Measurements from ENCODE around the gene IFNLR1. TPM values are rescaled to one million over a fixed set of nuclear protein-coding genes. Genes with fewer than 3 reads are reported as not detected.

Gene IFNLR1
- total RNA-seq, 4 donors from 2014 or later: 2.0 to 7.4 (median 5.0) TPM

DNA sequence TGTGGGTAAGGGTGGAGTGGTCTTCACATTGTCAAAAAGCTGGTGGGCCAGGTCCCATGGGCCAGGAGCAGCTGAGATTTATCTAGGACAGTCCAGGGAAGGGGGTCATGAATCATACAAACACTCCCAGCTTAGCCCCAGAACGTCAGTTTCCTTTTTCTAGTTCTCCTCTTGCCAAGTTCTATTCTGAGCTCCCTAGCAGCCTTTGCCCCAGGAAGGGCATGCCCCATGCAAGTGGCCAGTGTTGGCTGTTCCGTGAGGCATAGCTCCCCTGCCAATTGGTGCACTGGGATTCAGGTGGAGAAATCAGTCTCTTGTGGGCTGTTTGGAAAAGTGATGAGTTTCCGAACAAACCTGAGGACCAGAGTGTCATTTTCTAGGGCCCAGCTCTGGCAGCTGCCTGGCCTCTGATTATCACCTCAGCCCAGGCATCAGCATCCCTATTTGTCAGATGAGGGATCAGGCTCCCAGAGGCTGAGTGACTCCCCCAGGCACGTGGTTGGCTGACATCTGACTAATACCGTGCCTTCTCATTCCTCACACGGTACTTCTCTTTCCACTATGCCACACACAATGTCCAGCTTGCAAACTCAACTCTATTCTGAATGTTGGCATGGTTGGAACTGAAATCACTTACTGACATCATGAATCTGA lies 60.9 kb downstream of the IFNLR1 start:
- DNase-seq (peak; percentile 71 to 72), ATAC-seq (peak; percentile 85 to 90)
- in situ Hi-C loops (cut with MboI; ENCODE audit: low sequenced_read_pairs in 4 of 4): no loop called here
- Histone ChIP-seq H3K27me3 (no peaks in the 10 kb centered on the region), H3K36me3 (no peaks in the 10 kb centered on the region), H3K4me1 (peaks cover 11 to 18% of the 10 kb centered on the region in 2 donors), H3K9me3 (no peaks in the 10 kb centered on the region), H3K4me3 (no peak overlapping the region), H3K27ac (peak overlapping the region; percentile 74 to 87 (median 84))
- intact Hi-C loops (cut with DNase I; ENCODE audit: low total_unique reads): no loop called here
- TF ChIP-seq POLR2A (IDR thresholded peaks at IDR 0.05): peak in 1 of 2 donors; percentile 38
- no peak for TF ChIP-seq CTCF (IDR thresholded peaks at IDR 0.05 in 4 of 5, conservative IDR thresholded peaks at IDR 0.05 in 1 of 5)

- DNase-seq: no peak
These were observed 61.6 kb downstream of the IFNLR1 start for GRCh38 chr1:24125456-24125855.

DNA sequence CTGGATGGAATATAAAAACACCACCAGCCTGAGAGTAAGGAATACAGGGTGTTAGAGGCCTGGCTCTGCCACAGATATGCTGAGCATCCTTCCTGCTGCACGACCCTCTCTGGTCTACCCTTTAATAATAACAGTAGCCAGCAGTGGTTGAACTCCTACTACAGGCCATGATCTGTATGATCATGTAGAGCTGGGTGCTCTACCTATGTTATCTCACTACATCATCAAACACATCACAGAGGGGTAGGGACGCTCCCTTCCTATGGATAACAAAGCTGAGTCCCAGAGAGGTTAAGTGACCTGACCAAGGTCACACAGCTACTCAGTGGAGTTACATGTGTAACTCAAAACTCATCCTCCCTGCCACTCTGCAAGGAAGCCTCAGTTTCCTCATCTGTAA lies 62.1 kb downstream of the IFNLR1 start:
- Histone ChIP-seq H3K4me1 (peaks cover 15 to 27% of the 10 kb centered on the region in 2 donors), H3K27ac (peak overlapping the region; percentile 74 to 87 (median 84)), H3K36me3 (no peaks in the 10 kb centered on the region), H3K4me3 (no peak overlapping the region), H3K9me3 (no peaks in the 10 kb centered on the region), H3K27me3 (no peaks in the 10 kb centered on the region)
- ATAC-seq (no peak), DNase-seq (no peak)
- intact Hi-C loops (cut with DNase I; ENCODE audit: low total_unique reads) (no loop called here), in situ Hi-C loops (cut with MboI; ENCODE audit: low sequenced_read_pairs in 4 of 4) (no loop called here)
- TF ChIP-seq POLR2A (IDR thresholded peaks at IDR 0.05) (no peak), CTCF (IDR thresholded peaks at IDR 0.05 in 4 of 5, conservative IDR thresholded peaks at IDR 0.05 in 1 of 5) (no peak)

More at GRCh38 chr1:24125456-24125855, 61.6 kb downstream of the IFNLR1 start:
- Histone ChIP-seq H3K4me3 (no peak overlapping the region), H3K36me3 (no peaks in the 10 kb centered on the region), H3K9me3 (no peaks in the 10 kb centered on the region), H3K27ac (peak overlapping the region; percentile 74 to 87 (median 84)), H3K4me1 (peaks cover 11 to 22% of the 10 kb centered on the region in 2 donors), H3K27me3 (no peaks in the 10 kb centered on the region)
- intact Hi-C loops (cut with DNase I; ENCODE audit: low total_unique reads): no loop called here
- ATAC-seq: no peak
- no peak for TF ChIP-seq CTCF (IDR thresholded peaks at IDR 0.05 in 4 of 5, conservative IDR thresholded peaks at IDR 0.05 in 1 of 5)
- TF ChIP-seq POLR2A (IDR thresholded peaks at IDR 0.05): no peak
- in situ Hi-C loops (cut with MboI; ENCODE audit: low sequenced_read_pairs in 4 of 4): no loop called here

DNA sequence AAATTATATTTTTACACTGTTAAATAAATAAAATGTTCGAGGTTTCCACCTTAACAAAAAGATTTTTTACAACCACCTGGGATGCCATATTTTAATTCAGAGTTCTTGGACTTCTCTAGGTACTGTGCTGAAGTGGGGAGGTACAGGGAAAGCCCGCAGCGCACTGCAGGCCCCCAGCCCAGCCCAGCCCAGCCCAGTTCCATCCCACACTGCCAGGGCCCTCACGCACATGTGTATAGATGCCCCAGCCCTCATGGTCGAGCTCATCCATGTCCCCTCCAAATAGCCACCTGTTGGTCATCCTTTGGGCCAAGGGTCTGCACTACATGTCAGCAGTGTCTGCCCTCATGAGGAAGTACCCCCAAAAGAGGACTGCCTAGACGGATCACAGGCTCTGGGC lies 63.5 kb downstream of the IFNLR1 start:
- peaks cover 17 to 36% of the 10 kb centered on the region in 2 donors for H3K4me1 ChIP-seq
- TF ChIP-seq CTCF (IDR thresholded peaks at IDR 0.05 in 4 of 5, conservative IDR thresholded peaks at IDR 0.05 in 1 of 5): no peak
- TF ChIP-seq POLR2A (IDR thresholded peaks at IDR 0.05): no peak
- no peaks in the 10 kb centered on the region for H3K27me3 ChIP-seq
- DNase-seq: no peak
- H3K36me3 ChIP-seq: no peaks in the 10 kb centered on the region
- ATAC-seq: no peak
- intact Hi-C loops (cut with DNase I; ENCODE audit: low total_unique reads): no loop called here
- no peaks in the 10 kb centered on the region for H3K9me3 ChIP-seq
- H3K4me3 ChIP-seq: no peak overlapping the region
- in situ Hi-C loops (cut with MboI; ENCODE audit: low sequenced_read_pairs in 4 of 4): no loop called here
- H3K27ac ChIP-seq: peak overlapping the region in 1 of 4 donors; percentile 82

All from gastrocnemius medialis (tissue), 4 donors.